Keratinocyte (primary cell): Measurements from ENCODE around the gene TMLHE.
"Not testable (repeated sequence)": the region's sequence is repeated elsewhere in the genome, so short reads cannot be mapped to it uniquely, and the experiment has no call there.

ENCODE experiments used
- EZH2 ChIP-seq: IDR thresholded peaks from one replicate; pipeline ENCODE4 v1.6.1; 2012; ENCODE audit warnings: inconsistent platforms, mild to moderate bottlenecking, low read length, moderate library complexity
- TF ChIP-seq, protein P1 (sequence below), 3 experiments: IDR thresholded peaks in 1 of 3; conservative IDR thresholded peaks in 1 of 3; optimal IDR thresholded peaks in 1 of 3; 2 replicates in 2 of 3; 3 replicates in 1 of 3; pipeline versions ENCODE3 to v1.5.1; 2011; ENCODE audit warnings: low read length in 3 of 3, mild to moderate bottlenecking in 3 of 3, moderate library complexity in 2 of 3, control low read depth in 1 of 3, inconsistent platforms in 1 of 3; ENCODE audit not compliant: insufficient read depth in 2 of 3; ENCODE audit errors: extremely low read depth in 1 of 3

DNA sequence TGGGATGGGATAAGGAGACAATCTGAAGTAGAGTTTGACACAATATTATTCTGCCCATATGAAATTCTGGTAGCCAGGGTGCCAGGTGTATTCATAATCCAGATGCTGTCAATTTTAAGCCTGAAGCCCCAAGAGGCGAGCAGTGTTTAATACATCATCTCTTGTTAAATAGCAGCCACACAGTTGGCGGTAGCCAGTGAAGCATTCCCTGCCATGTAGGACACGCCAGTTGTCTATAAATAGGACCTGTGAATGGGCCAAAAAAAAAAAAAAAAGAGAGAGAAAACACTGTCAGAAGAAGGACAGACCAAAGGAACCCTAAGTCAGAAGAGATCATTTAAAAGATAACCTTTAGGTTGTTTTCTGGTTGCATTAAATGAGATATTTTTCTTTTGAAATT, 121.3 kb downstream of the TMLHE start:
- TF ChIP-seq, protein P1, sequence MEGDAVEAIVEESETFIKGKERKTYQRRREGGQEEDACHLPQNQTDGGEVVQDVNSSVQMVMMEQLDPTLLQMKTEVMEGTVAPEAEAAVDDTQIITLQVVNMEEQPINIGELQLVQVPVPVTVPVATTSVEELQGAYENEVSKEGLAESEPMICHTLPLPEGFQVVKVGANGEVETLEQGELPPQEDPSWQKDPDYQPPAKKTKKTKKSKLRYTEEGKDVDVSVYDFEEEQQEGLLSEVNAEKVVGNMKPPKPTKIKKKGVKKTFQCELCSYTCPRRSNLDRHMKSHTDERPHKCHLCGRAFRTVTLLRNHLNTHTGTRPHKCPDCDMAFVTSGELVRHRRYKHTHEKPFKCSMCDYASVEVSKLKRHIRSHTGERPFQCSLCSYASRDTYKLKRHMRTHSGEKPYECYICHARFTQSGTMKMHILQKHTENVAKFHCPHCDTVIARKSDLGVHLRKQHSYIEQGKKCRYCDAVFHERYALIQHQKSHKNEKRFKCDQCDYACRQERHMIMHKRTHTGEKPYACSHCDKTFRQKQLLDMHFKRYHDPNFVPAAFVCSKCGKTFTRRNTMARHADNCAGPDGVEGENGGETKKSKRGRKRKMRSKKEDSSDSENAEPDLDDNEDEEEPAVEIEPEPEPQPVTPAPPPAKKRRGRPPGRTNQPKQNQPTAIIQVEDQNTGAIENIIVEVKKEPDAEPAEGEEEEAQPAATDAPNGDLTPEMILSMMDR (optimal IDR thresholded peaks at IDR 0.05 in 1 of 3, IDR thresholded peaks at IDR 0.05 in 1 of 3, conservative IDR thresholded peaks at IDR 0.05 in 1 of 3; ENCODE audit: extremely low read depth in 1 of 3, insufficient read depth in 2 of 3, low read length in 3 of 3), result not testable (repeated sequence)
- not testable (repeated sequence) for TF ChIP-seq EZH2
